A673 (cell line): ENCODE data around the gene FBP1.

Experiments used
- CTCF ChIP-seq: fragments of 300-800, 200-600 bp; sonication (generic); conservative IDR thresholded peaks from 2 replicates; pipeline ENCODE4 v1.5.1; 2017; ENCODE audit warnings: low read depth, mild to moderate bottlenecking, antibody characterized with exemption, low read length, moderate library complexity, mixed read lengths
- EZH2 ChIP-seq: fragments of 200-600 bp; sonication (generic); IDR thresholded peaks from 2 replicates; pipeline ENCODE4 v1.6.1; 2017; ENCODE audit warnings: borderline replicate concordance, low read depth, mild to moderate bottlenecking, mixed read lengths, antibody characterized with exemption, low read length; ENCODE audit not compliant: poor library complexity, severe bottlenecking

GRCh38 chr9:94631599-94631998, 7.7 kb downstream of the FBP1 start:
- TF ChIP-seq CTCF (no peak), EZH2 (no peak)
